Astrocyte (in vitro differentiated cells and primary cell): ENCODE data around the gene NAA10. TPM values are rescaled to one million over a fixed set of nuclear protein-coding genes. Genes with fewer than 3 reads are reported as not detected.

Experiments used
- DNase-seq: peaks from one replicate; pipeline ENCODE4 v3.0.0-alpha.2; 2010; ENCODE audit warnings: low read depth
- FAIRE-seq: peaks from 2 replicates; lab custom pipeline; 2011; peaks lifted over from hg19 to GRCh38; lab: Jason Lieb, UNC
- H2AFZ ChIP-seq: 2 replicates; pipeline ENCODE4 v1.6.0; 2012; ENCODE audit warnings: low read depth, low read length, inconsistent platforms
- H3K27ac ChIP-seq: 2 replicates; pipeline ENCODE4 v1.5.1; 2011; ENCODE audit warnings: low read depth, low read length, inconsistent platforms
- H3K27me3 ChIP-seq: 2 replicates; pipeline ENCODE4 v1.6.0; 2011; ENCODE audit warnings: low read length, inconsistent platforms; ENCODE audit not compliant: insufficient read depth
- H3K36me3 ChIP-seq: 2 replicates; pipeline ENCODE4 v1.5.1; 2011; ENCODE audit warnings: low read length, inconsistent platforms; ENCODE audit not compliant: insufficient read depth
- H3K4me1 ChIP-seq: 2 replicates; pipeline ENCODE4 v1.5.1; 2011; ENCODE audit warnings: low read length, inconsistent platforms; ENCODE audit not compliant: insufficient read depth
- H3K4me2 ChIP-seq: 2 replicates; pipeline ENCODE4 v1.6.0; 2012; ENCODE audit warnings: low read length, inconsistent platforms
- H3K4me3 ChIP-seq: 2 replicates; pipeline ENCODE4 v1.5.1; 2011; ENCODE audit warnings: low read depth, mild to moderate bottlenecking, low read length, inconsistent platforms; ENCODE audit not compliant: insufficient read depth
- H3K79me2 ChIP-seq: 2 replicates; pipeline ENCODE4 v1.6.0; 2012; ENCODE audit warnings: mild to moderate bottlenecking, low read length, inconsistent platforms; ENCODE audit not compliant: insufficient read depth
- H3K9ac ChIP-seq: 2 replicates; pipeline ENCODE4 v1.6.0; 2012; ENCODE audit warnings: mild to moderate bottlenecking, low read length, inconsistent platforms
- H3K9me3 ChIP-seq: 2 replicates; pipeline ENCODE4 v1.5.1; 2012; ENCODE audit warnings: low read depth, mild to moderate bottlenecking, low read length, inconsistent platforms; ENCODE audit not compliant: insufficient read depth
- H4K20me1 ChIP-seq: 2 replicates; pipeline ENCODE4 v1.6.0; 2012; ENCODE audit warnings: low read length, inconsistent platforms; ENCODE audit not compliant: insufficient read depth
- H3K27ac Mint-ChIP-seq: one replicate; pipeline ENCODE4 v1.8.0; 2021; ENCODE audit warnings: mild to moderate bottlenecking, mixed read lengths; ENCODE audit not compliant: unreplicated experiment
- H3K27me3 Mint-ChIP-seq: one replicate; pipeline ENCODE4 v1.8.0; 2021; ENCODE audit warnings: low read depth, mixed read lengths; ENCODE audit not compliant: unreplicated experiment
- H3K36me3 Mint-ChIP-seq: one replicate; pipeline ENCODE4 v1.8.0; 2021; ENCODE audit warnings: low read depth, mixed read lengths; ENCODE audit not compliant: unreplicated experiment
- H3K4me1 Mint-ChIP-seq: one replicate; pipeline ENCODE4 v1.8.0; 2021; ENCODE audit warnings: low read depth, mixed read lengths; ENCODE audit not compliant: unreplicated experiment
- H3K4me3 Mint-ChIP-seq: one replicate; pipeline ENCODE4 v1.8.0; 2021; ENCODE audit warnings: mild to moderate bottlenecking, moderate library complexity, mixed read lengths; ENCODE audit not compliant: unreplicated experiment
- H3K9me3 Mint-ChIP-seq: one replicate; pipeline ENCODE4 v1.8.0; 2021; ENCODE audit warnings: mild to moderate bottlenecking, mixed read lengths; ENCODE audit not compliant: unreplicated experiment
- CTCF ChIP-seq: IDR thresholded peaks from 2 replicates; pipeline ENCODE4 v1.5.1; 2011; ENCODE audit warnings: low read depth, mild to moderate bottlenecking, inconsistent platforms, low read length, moderate library complexity; ENCODE audit not compliant: insufficient read depth
- EZH2 ChIP-seq: IDR thresholded peaks from 2 replicates; pipeline ENCODE4 v1.6.1; 2012; ENCODE audit warnings: mild to moderate bottlenecking, low read length, inconsistent platforms; ENCODE audit not compliant: insufficient read depth
- total RNA-seq: library from RNA; stranded (reverse); gene quantifications from 2 replicates; pipeline ENCODE4 v1.2.1, GENCODE V29; 2021

The NAA10 gene
- total RNA-seq, 1 donor from 2014 or later: 144 TPM

GRCh38 chrX:153908219-153908860, 26.5 kb downstream of the NAA10 start:
- no peak overlapping the region for H2AFZ ChIP-seq
- H3K9me3 Mint-ChIP-seq: no peaks in the 10 kb centered on the region
- H4K20me1 ChIP-seq: no peaks in the 10 kb centered on the region
- H3K27me3 ChIP-seq: no peaks in the 10 kb centered on the region
- H3K4me2 ChIP-seq: no peak overlapping the region
- H3K36me3 ChIP-seq: no peaks in the 10 kb centered on the region
- H3K9me3 ChIP-seq: no peaks in the 10 kb centered on the region
- H3K27me3 Mint-ChIP-seq: no peaks in the 10 kb centered on the region
- no peak overlapping the region for H3K27ac Mint-ChIP-seq
- no peaks in the 10 kb centered on the region for H3K79me2 ChIP-seq
- peaks cover 2% of the 10 kb centered on the region for H3K4me1 Mint-ChIP-seq
- no peak overlapping the region for H3K4me3 Mint-ChIP-seq
- TF ChIP-seq CTCF: no peak
- no peak for TF ChIP-seq EZH2
- H3K9ac ChIP-seq: no peak overlapping the region
- no peak overlapping the region for H3K4me3 ChIP-seq
- FAIRE-seq: no peak
- no peak overlapping the region for H3K27ac ChIP-seq
- no peaks in the 10 kb centered on the region for H3K36me3 Mint-ChIP-seq
- DNase-seq: no peak
- no peaks in the 10 kb centered on the region for H3K4me1 ChIP-seq

GRCh38 chrX:153907456-153907855, 27.4 kb downstream of the NAA10 start:
- H4K20me1 ChIP-seq: no peaks in the 10 kb centered on the region
- H2AFZ ChIP-seq: no peak overlapping the region
- no peak for TF ChIP-seq CTCF
- no peak for TF ChIP-seq EZH2
- Mint-ChIP-seq H3K9me3 (no peaks in the 10 kb centered on the region), H3K27ac (no peak overlapping the region), H3K36me3 (no peaks in the 10 kb centered on the region), H3K27me3 (no peaks in the 10 kb centered on the region), H3K4me3 (no peak overlapping the region), H3K4me1 (peaks cover 2% of the 10 kb centered on the region)
- H3K4me1 ChIP-seq: no peaks in the 10 kb centered on the region
- FAIRE-seq (no peak), DNase-seq (no peak)
- H3K36me3 ChIP-seq: no peaks in the 10 kb centered on the region
- H3K9me3 ChIP-seq: no peaks in the 10 kb centered on the region
- no peak overlapping the region for H3K9ac ChIP-seq
- no peaks in the 10 kb centered on the region for H3K79me2 ChIP-seq
- H3K4me3 ChIP-seq: no peak overlapping the region
- H3K27ac ChIP-seq: no peak overlapping the region
- H3K4me2 ChIP-seq: no peak overlapping the region
- H3K27me3 ChIP-seq: no peaks in the 10 kb centered on the region

GRCh38 chrX:153906126-153906917, 28.5 kb downstream of the NAA10 start:
- H3K4me1 ChIP-seq: peaks cover 2% of the 10 kb centered on the region
- TF ChIP-seq CTCF: no peak
- TF ChIP-seq EZH2: no peak
- H3K27ac ChIP-seq: no peak overlapping the region
- H3K27me3 ChIP-seq: no peaks in the 10 kb centered on the region
- no peak for FAIRE-seq
- Mint-ChIP-seq H3K4me1 (peaks cover 9% of the 10 kb centered on the region), H3K27ac (no peak overlapping the region), H3K27me3 (no peaks in the 10 kb centered on the region), H3K9me3 (no peaks in the 10 kb centered on the region), H3K36me3 (no peaks in the 10 kb centered on the region), H3K4me3 (no peak overlapping the region)
- H3K4me2 ChIP-seq: no peak overlapping the region
- H3K36me3 ChIP-seq: no peaks in the 10 kb centered on the region
- no peak overlapping the region for H3K4me3 ChIP-seq
- H4K20me1 ChIP-seq: no peaks in the 10 kb centered on the region
- H3K9ac ChIP-seq: no peak overlapping the region
- H3K9me3 ChIP-seq: no peaks in the 10 kb centered on the region
- H2AFZ ChIP-seq: no peak overlapping the region
- no peaks in the 10 kb centered on the region for H3K79me2 ChIP-seq
- DNase-seq: no peak
